ENCODE data around the gene GRAP2.
"Not testable (repeated sequence)": the region's sequence is repeated elsewhere in the genome, so short reads cannot be mapped to it uniquely, and the experiment has no call there.

GRAP2 gene

GRCh38 chr22:39970742-39971141, 69.9 kb downstream of the GRAP2 start:
- DNase-seq, result no peak

GRCh38 chr22:39972641-39973040, 71.8 kb downstream of the GRAP2 start:
- no peak for DNase-seq

GRCh38 chr22:39973656-39974055, 72.8 kb downstream of the GRAP2 start:
- DNase-seq, result no peak

- no peak for DNase-seq
These were observed 73.2 kb downstream of the GRAP2 start for GRCh38 chr22:39974065-39974464.

GRCh38 chr22:39979048-39979447, 78.2 kb downstream of the GRAP2 start:
- DNase-seq, result no peak

- no peak for DNase-seq
These were observed 78.6 kb downstream of the GRAP2 start for GRCh38 chr22:39979458-39979857.

GRCh38 chr22:39980596-39980995, 79.7 kb downstream of the GRAP2 start:
- no peak for DNase-seq

GRCh38 chr22:39983346-39983745, 82.5 kb downstream of the GRAP2 start:
- DNase-seq, result no peak

- no peak for DNase-seq
These were observed 83.1 kb downstream of the GRAP2 start for GRCh38 chr22:39984006-39984405.

- no peak for DNase-seq
These were observed 83.9 kb downstream of the GRAP2 start for GRCh38 chr22:39984746-39985145.

- DNase-seq, result no peak
These were observed 84.6 kb downstream of the GRAP2 start for GRCh38 chr22:39985383-39986035.

GRCh38 chr22:39988386-39989114, 87.7 kb downstream of the GRAP2 start:
- no peak for DNase-seq

- DNase-seq, result no peak
These were observed 88.7 kb downstream of the GRAP2 start for GRCh38 chr22:39989633-39990032.

- DNase-seq, result no peak
These were observed 89.8 kb downstream of the GRAP2 start for GRCh38 chr22:39990686-39991085.

- no peak for DNase-seq
These were observed 90.4 kb downstream of the GRAP2 start for GRCh38 chr22:39991159-39991860.

GRCh38 chr22:39992088-39992826, 91.4 kb downstream of the GRAP2 start:
- DNase-seq, result no peak

- DNase-seq, result not testable (repeated sequence)
These were observed 92.0 kb downstream of the GRAP2 start for GRCh38 chr22:39992894-39993293.

- DNase-seq, result no peak
These were observed 93.2 kb downstream of the GRAP2 start for GRCh38 chr22:39994041-39994565.

GRCh38 chr22:39994566-39995392, 93.9 kb downstream of the GRAP2 start, which contains the start of gene FAM83F:
Gene FAM83F (plus strand): TSS chr22:39994954. CDS start chr22:39995043, 89 bp downstream.
- DNase-seq, result no peak

GRCh38 chr22:39995393-39996252, 94.7 kb downstream of the GRAP2 start:
- DNase-seq, result no peak

- no peak for DNase-seq
These were observed 95.8 kb downstream of the GRAP2 start for GRCh38 chr22:39996732-39997131.

Measured in NCI-H2227 treated with DMSO at 0.1 percent for 48 hours (cell line).